Hematopoietic multipotent progenitor cell treated with erythropoietin and hydrocortisone succinate and interleukin-3 and kit ligand, for 4 days (in vitro differentiated cells): ENCODE data around the gene POP4.
"Not testable (repeated sequence)": the region's sequence is repeated elsewhere in the genome, so short reads cannot be mapped to it uniquely, and the experiment has no call there.

ENCODE experiments used
- DNase-seq: peaks from one replicate; pipeline ENCODE4 v3.0.0-alpha.2; 2015

POP4 gene

GRCh38 chr19:29605653-29606419, at the start of gene POP4:
Gene POP4, plus strand, starts transcription at chr19:29606283. Its CDS starts 36 bp downstream, at chr19:29606319.
- DNase-seq, result peak; percentile 98

GRCh38 chr19:29559110-29559509, 47.0 kb upstream of the POP4 start:
- not testable (repeated sequence) for DNase-seq

- DNase-seq, result no peak
Measured at GRCh38 chr19:29559743-29560142, 46.3 kb upstream of the POP4 start.

GRCh38 chr19:29560313-29561075, 45.6 kb upstream of the POP4 start:
- DNase-seq, result no peak

GRCh38 chr19:29561601-29562000, 44.5 kb upstream of the POP4 start:
- no peak for DNase-seq

GRCh38 chr19:29562299-29563297, 43.5 kb upstream of the POP4 start:
- DNase-seq, result no peak

GRCh38 chr19:29563486-29564101, 42.5 kb upstream of the POP4 start:
- DNase-seq, result no peak

- DNase-seq, result no peak
Measured at GRCh38 chr19:29564574-29565005, 41.5 kb upstream of the POP4 start.

- no peak for DNase-seq
Measured at GRCh38 chr19:29565171-29565570, 40.9 kb upstream of the POP4 start.

GRCh38 chr19:29566496-29567054, 39.5 kb upstream of the POP4 start:
- no peak for DNase-seq

- no peak for DNase-seq
Measured at GRCh38 chr19:29567366-29567915, 38.6 kb upstream of the POP4 start.

- DNase-seq, result no peak
Measured at GRCh38 chr19:29568036-29569025, 37.8 kb upstream of the POP4 start.

- no peak for DNase-seq
Measured at GRCh38 chr19:29569038-29569911, 36.8 kb upstream of the POP4 start.

- no peak for DNase-seq
Measured at GRCh38 chr19:29571181-29571580, 34.9 kb upstream of the POP4 start.

- no peak for DNase-seq
Measured at GRCh38 chr19:29573486-29573885, 32.6 kb upstream of the POP4 start.

GRCh38 chr19:29574510-29574909, 31.6 kb upstream of the POP4 start:
- DNase-seq, result no peak

GRCh38 chr19:29576046-29576606, 30.0 kb upstream of the POP4 start:
- DNase-seq, result no peak

- no peak for DNase-seq
Measured at GRCh38 chr19:29576761-29577648, 29.1 kb upstream of the POP4 start.
